DOHH2 (cell line): ENCODE measurements around the gene PRKCZ.

Source experiments
- H3F3A ChIP-seq: fragments of 200-600 bp; sonication (generic), shearing (Covaris generic); 2 replicates; pipeline ENCODE4 v1.6.0; 2016; ENCODE audit warnings: antibody characterized with exemption, mild to moderate bottlenecking; ENCODE audit not compliant: control insufficient read depth, insufficient read depth
- H3K27ac ChIP-seq: fragments of 200-600 bp; sonication (generic); 2 replicates; pipeline ENCODE4 v1.5.1; 2014; ENCODE audit warnings: low read depth, mild to moderate bottlenecking, low read length, moderate library complexity
- H3K27me3 ChIP-seq: fragments of 200-600 bp; sonication (generic); 2 replicates; pipeline ENCODE4 v1.6.1; 2014; ENCODE audit warnings: mild to moderate bottlenecking, low read length, mixed read lengths; ENCODE audit not compliant: control insufficient read depth
- H3K36me3 ChIP-seq: fragments of 200-600 bp; sonication (generic); 2 replicates; pipeline ENCODE4 v1.6.1; 2014; ENCODE audit warnings: mild to moderate bottlenecking, low read length, moderate library complexity, mixed read lengths; ENCODE audit not compliant: control insufficient read depth
- H3K4me1 ChIP-seq: fragments of 200-600 bp; sonication (generic); 2 replicates; pipeline ENCODE4 v1.6.1; 2014; ENCODE audit warnings: mild to moderate bottlenecking, low read length, mixed read lengths; ENCODE audit not compliant: control insufficient read depth
- H3K4me2 ChIP-seq: fragments of 200-600 bp; sonication (generic); 2 replicates; pipeline ENCODE4 v1.6.0; 2014; ENCODE audit warnings: mild to moderate bottlenecking, low read length, moderate library complexity
- H3K4me3 ChIP-seq: fragments of 200-600 bp; sonication (generic); 2 replicates; pipeline ENCODE4 v1.5.1; 2014; ENCODE audit warnings: mild to moderate bottlenecking, low read length, mixed read lengths
- H3K79me2 ChIP-seq: fragments of 200-600 bp; sonication (generic); 2 replicates; pipeline ENCODE4 v1.6.1; 2014; ENCODE audit warnings: mild to moderate bottlenecking, low read length, mixed read lengths; ENCODE audit not compliant: control insufficient read depth
- H3K9me2 ChIP-seq: fragments of 200-600 bp; sonication (generic); replicated peaks from 2 replicates; pipeline ENCODE4 v1.6.1; 2014; ENCODE audit warnings: mild to moderate bottlenecking, low read length, mixed read lengths; ENCODE audit not compliant: control insufficient read depth
- H3K9me3 ChIP-seq: fragments of 200-600 bp; sonication (generic); 2 replicates; pipeline ENCODE4 v1.6.1; 2014; ENCODE audit warnings: antibody characterized with exemption, low read length, mixed read lengths; ENCODE audit not compliant: control insufficient read depth, insufficient read depth
- H4K20me1 ChIP-seq: fragments of 200-600 bp; sonication (generic); 2 replicates; pipeline ENCODE4 v1.6.0; 2014; ENCODE audit warnings: low read depth, mild to moderate bottlenecking, antibody characterized with exemption, low read length, moderate library complexity; ENCODE audit not compliant: control insufficient read depth, insufficient read depth
- EZH2phosphoT487 ChIP-seq: fragments of 200-600 bp; sonication (generic); IDR thresholded peaks from 2 replicates; pipeline ENCODE4 v1.6.1; 2017; ENCODE audit warnings: borderline replicate concordance, mild to moderate bottlenecking, antibody characterized with exemption, low read length, moderate library complexity, mixed read lengths
- TF ChIP-seq, protein P1 (sequence below): fragments of 200-600 bp; sonication (generic); IDR thresholded peaks from one replicate; pipeline ENCODE4 v1.5.1; 2014; ENCODE audit warnings: antibody characterized with exemption, mild to moderate bottlenecking, low read depth, low read length; ENCODE audit not compliant: poor library complexity, severe bottlenecking

PRKCZ gene

GRCh38 chr1:2186901-2187300, 136.7 kb downstream of the PRKCZ start:
- H3K4me3 ChIP-seq, result no peak overlapping the region
- no peaks in the 10 kb centered on the region for H3K36me3 ChIP-seq
- no peaks in the 10 kb centered on the region for H3K9me2 ChIP-seq
- H3K79me2 ChIP-seq, result no peaks in the 10 kb centered on the region
- no peak overlapping the region for H3K4me2 ChIP-seq
- TF ChIP-seq, protein P1, sequence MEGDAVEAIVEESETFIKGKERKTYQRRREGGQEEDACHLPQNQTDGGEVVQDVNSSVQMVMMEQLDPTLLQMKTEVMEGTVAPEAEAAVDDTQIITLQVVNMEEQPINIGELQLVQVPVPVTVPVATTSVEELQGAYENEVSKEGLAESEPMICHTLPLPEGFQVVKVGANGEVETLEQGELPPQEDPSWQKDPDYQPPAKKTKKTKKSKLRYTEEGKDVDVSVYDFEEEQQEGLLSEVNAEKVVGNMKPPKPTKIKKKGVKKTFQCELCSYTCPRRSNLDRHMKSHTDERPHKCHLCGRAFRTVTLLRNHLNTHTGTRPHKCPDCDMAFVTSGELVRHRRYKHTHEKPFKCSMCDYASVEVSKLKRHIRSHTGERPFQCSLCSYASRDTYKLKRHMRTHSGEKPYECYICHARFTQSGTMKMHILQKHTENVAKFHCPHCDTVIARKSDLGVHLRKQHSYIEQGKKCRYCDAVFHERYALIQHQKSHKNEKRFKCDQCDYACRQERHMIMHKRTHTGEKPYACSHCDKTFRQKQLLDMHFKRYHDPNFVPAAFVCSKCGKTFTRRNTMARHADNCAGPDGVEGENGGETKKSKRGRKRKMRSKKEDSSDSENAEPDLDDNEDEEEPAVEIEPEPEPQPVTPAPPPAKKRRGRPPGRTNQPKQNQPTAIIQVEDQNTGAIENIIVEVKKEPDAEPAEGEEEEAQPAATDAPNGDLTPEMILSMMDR, result no peak
- no peak for TF ChIP-seq EZH2phosphoT487
- no peaks in the 10 kb centered on the region for H4K20me1 ChIP-seq
- H3K27me3 ChIP-seq, result no peaks in the 10 kb centered on the region
- H3K4me1 ChIP-seq, result peaks cover 8% of the 10 kb centered on the region
- H3F3A ChIP-seq, result no peaks in the 10 kb centered on the region
- H3K27ac ChIP-seq, result no peak overlapping the region
- no peaks in the 10 kb centered on the region for H3K9me3 ChIP-seq

DNA sequence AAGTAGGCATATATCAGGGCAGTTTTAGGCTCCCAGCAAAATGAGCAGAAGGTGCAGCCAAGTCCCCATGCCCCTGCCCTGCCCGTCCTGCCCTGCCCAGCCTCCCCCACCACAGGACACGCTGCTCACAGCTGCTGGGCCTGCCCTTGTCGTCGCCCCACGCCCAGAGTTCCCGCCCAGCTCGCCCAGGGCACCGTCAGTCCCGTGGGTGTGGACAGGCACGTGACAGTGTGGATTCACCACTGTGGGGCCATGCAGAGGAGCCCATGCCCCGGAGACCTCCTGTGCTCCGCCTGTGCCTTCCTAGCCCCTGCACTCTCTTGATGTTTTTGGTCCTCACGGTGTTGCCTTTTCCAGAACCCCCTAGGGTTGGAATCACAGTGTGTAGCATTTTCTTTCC, 137.4 kb downstream of the PRKCZ start:
- Histone ChIP-seq H3K9me2 (no peaks in the 10 kb centered on the region), H3K27ac (no peak overlapping the region), H4K20me1 (no peaks in the 10 kb centered on the region), H3K79me2 (no peaks in the 10 kb centered on the region), H3K36me3 (no peaks in the 10 kb centered on the region), H3F3A (no peaks in the 10 kb centered on the region), H3K4me1 (peaks cover 8% of the 10 kb centered on the region), H3K4me2 (no peak overlapping the region), H3K27me3 (no peaks in the 10 kb centered on the region), H3K4me3 (no peak overlapping the region), H3K9me3 (no peaks in the 10 kb centered on the region)
- TF ChIP-seq EZH2phosphoT487, result no peak
- TF ChIP-seq, protein P1, result no peak

DNA sequence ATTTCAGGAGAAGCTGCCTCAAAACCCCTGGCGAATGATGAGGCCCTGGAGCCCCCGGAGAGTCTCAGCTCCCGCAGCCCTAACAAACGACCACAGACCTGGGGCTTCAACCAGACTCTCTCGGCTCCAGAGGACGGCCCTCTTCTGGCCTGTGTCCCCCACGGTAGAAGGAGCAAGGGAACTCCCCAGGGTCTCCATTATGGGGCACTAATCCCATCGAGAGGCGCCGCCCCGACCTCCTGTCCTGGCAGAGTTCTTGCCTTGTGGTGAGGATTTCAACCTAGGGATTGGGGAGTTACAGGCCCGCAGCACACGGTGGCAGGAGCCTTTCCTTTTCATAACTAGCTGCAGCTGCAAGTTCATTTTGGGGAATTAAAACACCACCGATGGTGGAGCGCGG, 138.1 kb downstream of the PRKCZ start:
- H4K20me1 ChIP-seq, result no peaks in the 10 kb centered on the region
- no peaks in the 10 kb centered on the region for H3F3A ChIP-seq
- no peaks in the 10 kb centered on the region for H3K9me3 ChIP-seq
- no peaks in the 10 kb centered on the region for H3K27me3 ChIP-seq
- no peaks in the 10 kb centered on the region for H3K79me2 ChIP-seq
- TF ChIP-seq, protein P1, result no peak
- no peak for TF ChIP-seq EZH2phosphoT487
- no peaks in the 10 kb centered on the region for H3K9me2 ChIP-seq
- H3K4me1 ChIP-seq, result peaks cover 8% of the 10 kb centered on the region
- H3K4me2 ChIP-seq, result no peak overlapping the region
- no peak overlapping the region for H3K4me3 ChIP-seq
- H3K36me3 ChIP-seq, result no peaks in the 10 kb centered on the region
- no peak overlapping the region for H3K27ac ChIP-seq
